C1 segment of cervical spinal cord (tissue), 14 donors: ENCODE results near the gene PRPF6.
"Not testable (repeated sequence)": the region's sequence is repeated elsewhere in the genome, so short reads cannot be mapped to it uniquely, and the experiment has no call there.

ENCODE experiments used
- DNase-seq, 14 donors: peaks; one replicate each; lab custom pipeline; 2025; lab: John Stamatoyannopoulos, UW

PRPF6 gene

GRCh38 chr20:63972312-63973159 is 8.4 kb upstream of the PRPF6 start:
- DNase-seq: no peak

- no peak for DNase-seq
Measured at GRCh38 chr20:63973160-63973479, 7.8 kb upstream of the PRPF6 start.

DNA sequence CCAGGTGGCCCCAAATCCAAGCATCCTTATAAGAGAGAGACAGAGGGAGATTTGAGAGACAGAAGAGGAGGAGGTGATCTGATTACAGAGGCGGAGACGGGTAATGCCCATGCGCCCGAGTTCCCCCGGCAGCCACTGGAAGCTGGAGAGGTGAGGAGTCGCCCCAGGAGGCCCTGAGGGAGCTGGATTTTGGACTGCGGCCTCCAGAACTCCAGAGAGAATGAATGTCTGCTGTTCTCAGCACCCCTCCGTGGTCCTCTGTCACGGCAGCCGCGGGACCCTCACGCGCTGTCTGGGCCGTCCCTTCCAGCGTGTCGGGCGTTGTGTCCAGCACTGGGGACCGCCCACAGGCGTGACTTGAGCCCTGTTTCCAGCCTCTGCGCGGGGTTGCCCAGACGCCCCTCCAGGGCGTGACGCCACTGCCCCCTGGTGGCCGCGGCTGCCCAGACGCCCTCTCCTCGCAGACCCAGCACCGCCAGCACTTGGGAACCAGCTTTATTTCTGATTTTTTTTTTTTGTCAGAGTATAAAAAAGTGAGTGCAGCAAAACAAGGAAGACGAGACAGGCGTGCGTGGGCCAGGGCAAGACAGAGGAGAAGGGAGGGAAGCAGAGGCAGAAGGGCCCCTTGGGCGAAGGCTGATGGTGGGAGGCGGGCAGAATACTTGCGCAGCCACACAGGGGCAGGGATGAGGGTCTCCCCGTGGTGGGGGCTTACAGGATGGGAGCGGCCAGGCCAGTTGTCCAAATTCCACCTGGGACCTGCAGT is 7.1 kb upstream of the PRPF6 start:
- peak in 12 of 14 donors; percentile 48 to 88 (median 74) for DNase-seq

- DNase-seq: peak in 2 of 14 donors; percentile 56 to 99
Measured at GRCh38 chr20:63974402-63975200, 6.3 kb upstream of the PRPF6 start.

- not testable (repeated sequence) for DNase-seq
Measured at GRCh38 chr20:63976511-63976910, 4.4 kb upstream of the PRPF6 start.

DNA sequence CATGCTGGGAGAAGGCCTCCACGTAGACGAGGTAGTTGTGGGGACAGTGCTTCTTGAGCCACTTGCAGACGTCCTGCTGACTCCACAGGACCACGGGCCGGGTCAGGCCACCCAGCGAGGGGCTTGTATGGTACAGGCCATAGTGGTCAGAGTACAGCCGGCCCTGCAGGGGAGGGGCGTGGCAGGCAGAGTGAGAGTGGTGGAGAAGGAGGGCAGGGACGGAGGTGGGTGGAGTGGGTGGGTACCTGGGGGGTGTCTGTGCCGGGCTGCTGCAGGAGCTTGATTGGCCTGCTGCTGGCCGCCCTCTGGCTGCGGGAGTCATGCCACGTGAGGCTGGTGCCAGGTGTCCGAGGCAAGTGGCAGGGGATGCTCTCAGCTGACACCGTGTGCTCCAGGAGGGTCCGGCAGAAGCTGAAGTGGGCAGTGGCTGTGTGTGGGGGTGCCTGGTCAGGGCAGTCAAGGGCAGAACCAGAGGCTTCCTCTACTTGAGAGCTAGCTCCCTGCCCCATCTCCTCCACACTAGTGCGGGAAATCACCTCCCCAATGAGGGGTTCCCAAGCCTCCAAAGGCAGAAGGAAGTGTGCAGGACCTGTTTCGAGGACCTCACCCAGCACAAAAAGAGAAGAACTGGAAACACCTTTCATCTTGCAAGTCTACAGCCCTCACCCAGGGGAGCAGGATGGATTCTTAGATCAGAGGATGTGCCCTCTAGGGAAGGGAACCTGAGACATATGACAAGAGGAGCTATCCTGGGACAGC is 3.8 kb upstream of the PRPF6 start:
- no peak for DNase-seq

DNA sequence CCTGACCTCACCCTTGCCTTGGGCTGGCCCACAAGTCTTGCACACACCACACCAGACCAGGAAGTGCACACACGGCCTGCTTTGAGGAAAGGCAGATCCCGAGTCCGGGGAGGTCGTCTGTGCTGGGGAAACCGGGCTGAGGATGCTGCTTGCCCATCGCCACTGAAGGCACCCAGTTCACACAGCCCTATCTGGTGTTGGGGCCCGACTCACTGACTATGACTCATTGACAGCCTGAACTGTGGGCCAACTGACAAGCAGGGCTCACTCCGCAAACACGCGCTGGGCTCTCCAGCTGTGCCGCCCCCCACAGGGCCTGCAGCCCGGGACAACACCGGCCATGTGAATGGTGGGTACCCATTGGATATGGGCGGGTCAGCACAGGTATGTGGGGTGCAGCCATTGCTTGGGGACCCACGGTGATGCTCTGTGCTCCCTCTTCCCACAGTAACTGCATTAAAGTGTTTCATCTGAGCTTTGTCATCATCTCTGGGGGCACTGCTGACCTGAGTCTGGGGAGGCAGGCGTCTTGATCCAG is 3.1 kb upstream of the PRPF6 start:
- DNase-seq: no peak

GRCh38 chr20:63978319-63979228 is 2.4 kb upstream of the PRPF6 start:
- DNase-seq: peak in 1 of 14 donors; percentile 56

DNA sequence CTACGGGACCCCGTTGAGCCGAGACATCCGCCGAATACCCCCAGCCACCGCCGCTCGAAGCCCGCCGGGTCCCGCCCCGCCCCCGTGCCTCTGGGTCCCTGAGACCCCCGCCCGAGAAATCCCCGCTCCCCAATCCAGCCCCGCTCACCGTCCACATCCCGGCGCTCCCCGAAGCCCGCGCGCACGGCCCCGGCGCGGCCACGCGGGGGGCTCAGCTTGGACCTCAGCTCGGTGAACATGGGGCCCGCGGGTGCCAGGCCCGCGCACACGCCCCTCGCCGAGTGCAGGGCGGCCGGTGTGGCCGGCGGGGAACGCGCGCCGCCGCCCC is 1.7 kb upstream of the PRPF6 start:
- no peak for DNase-seq

GRCh38 chr20:63979557-63980316 is 1.2 kb upstream of the PRPF6 start, which contains the start of gene SAMD10:
Gene SAMD10 (minus strand): TSS chr20:63979642. CDS start chr20:63979467, 175 bp downstream.
- peak in 2 of 14 donors; percentile 36 to 41 for DNase-seq

DNA sequence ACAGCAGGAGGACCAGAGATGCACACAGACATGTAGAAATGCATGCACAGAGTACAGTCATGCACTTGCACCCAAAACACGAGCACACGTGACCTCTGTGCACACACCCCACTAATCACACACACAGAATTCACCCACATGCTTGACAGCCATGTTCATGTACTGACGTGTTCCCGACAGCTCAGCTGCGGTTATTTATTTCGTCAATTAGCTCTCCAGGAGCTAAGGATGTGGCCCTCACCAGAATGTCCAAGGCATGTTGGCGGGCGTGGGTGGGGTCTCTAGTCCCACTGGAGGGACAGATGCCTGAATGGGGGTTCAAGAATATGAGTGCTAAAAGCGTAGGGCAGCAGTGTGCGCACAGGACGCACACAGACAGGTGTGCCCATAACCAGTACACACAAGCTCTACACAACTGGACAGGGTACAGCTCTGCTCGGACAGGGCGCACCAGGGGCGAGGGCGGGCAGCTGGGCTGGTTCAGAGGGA is 571 bp upstream of the PRPF6 start:
- no peak for DNase-seq

DNA sequence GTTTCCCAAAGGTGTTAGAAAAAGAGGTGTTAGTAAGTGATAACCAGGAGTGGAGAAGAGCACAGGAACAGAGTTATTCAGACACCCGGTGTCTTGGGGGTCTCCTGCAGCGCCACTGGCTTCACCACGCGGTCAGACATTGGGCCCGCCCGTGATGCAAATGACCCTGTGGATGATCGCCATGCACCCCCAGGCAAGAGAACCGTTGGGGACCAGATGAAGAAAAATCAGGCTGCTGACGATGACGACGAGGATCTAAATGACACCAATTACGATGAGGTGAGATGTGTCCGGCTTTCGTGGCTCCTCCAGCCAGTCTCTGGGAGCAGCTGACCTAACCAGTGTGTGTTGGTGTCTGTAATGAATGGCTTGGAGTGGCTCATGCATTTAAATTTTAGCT is 2.0 kb downstream of the PRPF6 start:
- no peak for DNase-seq

DNA sequence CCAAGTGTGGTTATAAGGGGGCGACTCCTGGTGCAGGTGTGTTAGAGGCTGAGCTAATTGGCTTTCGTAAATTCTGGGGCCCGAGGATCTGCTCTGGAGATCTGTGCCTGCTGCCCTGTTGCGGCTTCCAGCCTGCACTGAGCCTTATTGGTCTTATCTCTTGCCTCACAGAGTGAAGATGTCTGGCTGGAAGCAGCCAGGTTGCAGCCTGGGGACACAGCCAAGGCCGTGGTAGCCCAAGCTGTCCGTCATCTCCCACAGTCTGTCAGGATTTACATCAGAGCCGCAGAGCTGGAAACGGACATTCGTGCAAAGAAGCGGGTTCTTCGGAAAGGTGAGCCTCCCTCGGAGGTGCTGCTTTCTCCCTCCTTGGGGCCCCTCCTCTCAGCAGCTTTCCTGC is 20.0 kb downstream of the PRPF6 start:
- peak in 2 of 14 donors; percentile 30 to 96 for DNase-seq

DNA sequence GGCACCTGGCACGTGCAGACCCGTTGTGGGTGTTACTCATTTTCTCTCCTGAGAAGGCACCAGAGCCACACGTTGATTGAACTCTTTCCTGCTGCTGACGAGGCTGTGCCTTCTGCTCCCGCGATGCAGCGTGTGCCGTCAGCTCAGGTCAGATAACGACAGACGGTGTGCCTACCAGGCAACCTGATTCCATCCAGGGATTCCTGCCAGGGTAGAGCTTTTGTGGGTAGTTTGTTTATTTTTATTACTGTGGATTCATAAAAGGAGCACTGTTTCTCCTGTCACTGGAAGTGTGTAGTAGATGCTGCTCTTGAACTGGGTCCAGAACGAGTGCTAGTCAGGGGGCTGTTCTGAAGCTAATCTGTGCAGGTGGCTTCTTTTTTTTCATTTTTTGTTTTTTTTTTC is 20.7 kb downstream of the PRPF6 start:
- DNase-seq: peak in 3 of 14 donors; percentile 32 to 99 (median 43)

DNA sequence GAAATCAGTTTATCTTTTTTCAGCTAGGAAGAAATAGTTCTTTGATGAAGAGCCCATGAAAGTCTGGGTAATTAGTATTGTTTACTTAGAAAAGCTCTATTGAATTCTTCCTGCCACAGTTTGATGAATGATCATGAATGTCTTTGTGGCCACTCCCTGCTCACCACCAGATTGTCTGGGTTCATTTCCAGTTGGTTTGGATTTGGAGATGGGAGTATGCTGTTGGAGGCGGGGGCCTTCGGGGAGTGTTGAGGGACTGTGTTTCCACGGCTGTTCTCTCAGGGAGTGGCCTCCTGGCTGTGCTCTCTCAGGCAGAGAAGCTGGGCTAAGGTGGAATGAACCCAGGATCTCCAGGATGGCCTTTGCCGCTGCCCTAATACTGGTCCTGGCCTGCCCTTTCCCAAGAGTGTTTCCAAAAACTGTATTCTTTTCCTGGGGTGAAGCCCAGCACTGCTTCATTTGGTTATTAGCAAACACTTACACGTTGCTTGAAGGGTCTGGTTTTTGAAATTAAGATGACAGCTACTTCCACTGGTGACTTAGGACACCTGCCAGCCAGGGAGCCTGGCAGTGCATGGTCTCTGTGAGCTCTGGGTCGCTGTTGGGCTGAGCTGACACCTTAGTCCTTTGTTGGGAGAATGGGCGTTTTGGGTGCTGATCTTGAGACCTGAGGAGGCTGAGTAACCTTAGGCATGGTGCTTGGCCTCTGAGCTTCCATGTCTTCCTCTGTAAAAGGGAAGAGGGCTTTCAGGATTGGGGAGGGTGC is 23.2 kb downstream of the PRPF6 start:
- no peak for DNase-seq

DNA sequence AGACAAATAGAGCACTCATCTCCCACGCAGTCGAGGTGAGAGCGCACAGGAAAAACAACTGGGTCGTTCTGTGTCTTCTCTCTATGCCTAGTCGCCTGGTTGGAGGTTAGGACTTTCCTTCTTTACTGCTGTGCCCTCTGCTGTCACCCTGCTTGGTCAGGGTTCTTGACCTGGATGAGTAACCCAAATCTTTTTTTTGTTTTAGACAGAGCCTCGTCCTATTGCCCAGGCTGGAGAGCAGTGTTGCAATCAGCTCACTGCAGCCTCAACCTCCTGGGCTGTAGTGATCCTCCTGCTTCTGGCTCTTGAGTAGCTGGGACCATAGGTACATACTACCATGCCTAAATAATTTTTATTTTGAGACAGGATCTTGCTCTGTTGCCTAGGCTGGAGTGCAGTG is 24.5 kb downstream of the PRPF6 start:
- no peak for DNase-seq

DNA sequence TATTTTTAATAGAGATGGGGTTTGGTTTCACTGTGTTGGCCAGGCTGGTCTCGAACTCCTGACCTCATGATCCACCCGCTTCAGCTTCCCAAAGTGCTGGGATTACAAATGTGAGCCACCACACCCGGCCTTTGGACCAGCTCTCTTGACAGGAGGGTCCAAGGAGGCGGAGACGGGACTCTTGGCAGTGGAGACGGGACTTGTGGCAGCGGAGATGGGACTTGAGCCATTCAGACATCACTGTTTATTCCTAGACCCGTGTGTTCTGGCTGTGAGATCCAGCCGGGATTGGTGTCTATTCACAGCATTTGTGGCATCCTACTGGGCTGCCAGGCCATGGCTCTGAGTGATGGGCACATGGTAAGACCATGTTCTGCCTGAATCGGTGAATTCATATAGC is 25.6 kb downstream of the PRPF6 start:
- peak in 6 of 14 donors; percentile 0 to 22 (median 6) for DNase-seq

GRCh38 chr20:64006902-64007301 is 26.0 kb downstream of the PRPF6 start:
- no peak for DNase-seq
